Activated naive CD4-positive, alpha-beta T cell treated with anti-CD3 and anti-CD28 coated beads, Interleukin-2, amount 10 ng/mL, durations not matched to agents 7 days and 5 days (primary cell): ENCODE results near the gene AP1G1.
"Not testable (repeated sequence)": the region's sequence is repeated elsewhere in the genome, so short reads cannot be mapped to it uniquely, and the experiment has no call there.

Experiments
- CTCF ChIA-PET: fragments of 350-600 bp; sonication (Branson Sonifier 250); formaldehyde crosslinking; loops from one replicate; lab custom pipeline; 2021; ENCODE audit warnings: antibody characterized with exemption; lab: Charles Lee
- DNase-seq: peaks from one replicate; pipeline ENCODE4 v3.0.0-alpha.2; 2020
- H3K27ac Mint-ChIP-seq: one replicate; pipeline ENCODE4 v1.8.0; 2021; ENCODE audit warnings: mild to moderate bottlenecking, moderate library complexity, mixed read lengths
- H3K27me3 Mint-ChIP-seq: one replicate; pipeline ENCODE4 v1.8.0; 2021; ENCODE audit warnings: mild to moderate bottlenecking, mixed read lengths
- H3K36me3 Mint-ChIP-seq: one replicate; pipeline ENCODE4 v1.8.0; 2021; ENCODE audit warnings: mixed read lengths
- H3K4me1 Mint-ChIP-seq: one replicate; pipeline ENCODE4 v1.8.0; 2021; ENCODE audit warnings: mixed read lengths
- H3K4me3 Mint-ChIP-seq: one replicate; pipeline ENCODE4 v1.8.0; 2021; ENCODE audit warnings: mild to moderate bottlenecking, moderate library complexity, mixed read lengths
- H3K9me3 Mint-ChIP-seq: one replicate; pipeline ENCODE4 v1.8.0; 2021; ENCODE audit warnings: mixed read lengths

The AP1G1 gene

GRCh38 chr16:71687861-71688260 is 120.8 kb downstream of the AP1G1 start:
- Mint-ChIP-seq H3K4me3 (no peak overlapping the region), H3K9me3 (no peaks in the 10 kb centered on the region), H3K27ac (no peak overlapping the region), H3K36me3 (peaks cover 7% of the 10 kb centered on the region), H3K4me1 (no peaks in the 10 kb centered on the region), H3K27me3 (no peaks in the 10 kb centered on the region)
- DNase-seq = no peak
- CTCF ChIA-PET = no interaction called here

- not testable (repeated sequence) for DNase-seq, H3K4me3 Mint-ChIP-seq, H3K4me1 Mint-ChIP-seq, H3K27me3 Mint-ChIP-seq, H3K9me3 Mint-ChIP-seq, H3K27ac Mint-ChIP-seq, H3K36me3 Mint-ChIP-seq
- CTCF ChIA-PET = interaction anchor here (0.9 kb wide), 1 partner anchor 73 kb away, joined by 5 read pairs; no protein-coding TSS in a partner anchor
These were observed 124.4 kb downstream of the AP1G1 start for GRCh38 chr16:71684280-71684679.

GRCh38 chr16:71681360-71681759 is 127.3 kb downstream of the AP1G1 start:
- Mint-ChIP-seq H3K9me3 (no peaks in the 10 kb centered on the region), H3K27ac (no peak overlapping the region), H3K4me1 (no peaks in the 10 kb centered on the region), H3K27me3 (no peaks in the 10 kb centered on the region), H3K4me3 (no peak overlapping the region), H3K36me3 (peaks cover 4% of the 10 kb centered on the region)
- no peak for DNase-seq
- CTCF ChIA-PET = interaction anchor here (0.5 kb wide), 1 partner anchor 67 kb away, joined by 3 read pairs; no protein-coding TSS in a partner anchor
